Activated CD8-positive, alpha-beta memory T cell treated with anti-CD3 and anti-CD28 coated beads, Interleukin-2, amount 50 U/mL, for 4 hours (primary cell): Measurements from ENCODE around the gene ZSCAN31.
"Not testable (repeated sequence)": the region's sequence is repeated elsewhere in the genome, so short reads cannot be mapped to it uniquely, and the experiment has no call there.

Experiments used
- DNase-seq: peaks from one replicate; pipeline ENCODE4 v3.0.0-alpha.2; 2020

Gene ZSCAN31

DNA sequence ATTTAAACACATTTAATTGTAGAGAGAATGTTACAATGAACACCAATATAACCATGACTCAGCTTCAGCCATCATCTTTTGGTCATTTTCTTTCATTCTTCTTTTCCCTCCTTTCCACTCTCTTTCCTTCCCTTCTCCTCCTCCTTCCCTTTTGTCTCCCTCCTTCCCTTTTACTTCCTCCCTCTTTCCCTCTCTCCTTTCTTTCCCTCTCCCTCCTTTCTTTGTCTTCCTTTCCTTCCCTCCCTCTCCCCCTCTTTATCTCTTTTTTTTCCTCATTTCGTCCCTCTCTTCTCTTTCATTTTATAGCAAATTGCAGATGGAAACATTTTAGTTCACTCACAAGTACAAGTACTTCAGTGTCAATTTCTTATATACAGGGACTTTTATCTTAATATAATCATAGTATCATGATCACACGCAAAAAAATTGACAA is 15.6 kb upstream of the ZSCAN31 start:
- DNase-seq = no peak

DNA sequence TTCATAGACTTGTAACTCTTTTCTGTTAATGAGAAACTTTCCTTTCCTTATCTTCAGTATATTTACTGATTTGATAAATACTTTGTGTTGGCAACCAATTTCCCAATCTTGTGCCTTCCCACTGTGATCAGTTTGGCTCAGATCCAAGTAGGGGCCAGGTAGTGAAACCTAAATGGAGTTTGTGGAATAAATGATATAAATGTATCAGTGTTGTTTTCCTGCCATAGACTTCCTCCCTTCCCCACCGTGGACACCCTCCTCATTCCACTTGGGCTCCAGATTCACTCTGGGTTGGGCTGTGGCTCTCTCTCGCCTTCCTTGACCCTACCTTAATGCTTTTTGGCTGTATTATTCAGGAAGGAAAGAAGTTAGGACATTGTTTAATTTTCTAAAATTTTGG is 15.1 kb upstream of the ZSCAN31 start:
- no peak for DNase-seq

DNA sequence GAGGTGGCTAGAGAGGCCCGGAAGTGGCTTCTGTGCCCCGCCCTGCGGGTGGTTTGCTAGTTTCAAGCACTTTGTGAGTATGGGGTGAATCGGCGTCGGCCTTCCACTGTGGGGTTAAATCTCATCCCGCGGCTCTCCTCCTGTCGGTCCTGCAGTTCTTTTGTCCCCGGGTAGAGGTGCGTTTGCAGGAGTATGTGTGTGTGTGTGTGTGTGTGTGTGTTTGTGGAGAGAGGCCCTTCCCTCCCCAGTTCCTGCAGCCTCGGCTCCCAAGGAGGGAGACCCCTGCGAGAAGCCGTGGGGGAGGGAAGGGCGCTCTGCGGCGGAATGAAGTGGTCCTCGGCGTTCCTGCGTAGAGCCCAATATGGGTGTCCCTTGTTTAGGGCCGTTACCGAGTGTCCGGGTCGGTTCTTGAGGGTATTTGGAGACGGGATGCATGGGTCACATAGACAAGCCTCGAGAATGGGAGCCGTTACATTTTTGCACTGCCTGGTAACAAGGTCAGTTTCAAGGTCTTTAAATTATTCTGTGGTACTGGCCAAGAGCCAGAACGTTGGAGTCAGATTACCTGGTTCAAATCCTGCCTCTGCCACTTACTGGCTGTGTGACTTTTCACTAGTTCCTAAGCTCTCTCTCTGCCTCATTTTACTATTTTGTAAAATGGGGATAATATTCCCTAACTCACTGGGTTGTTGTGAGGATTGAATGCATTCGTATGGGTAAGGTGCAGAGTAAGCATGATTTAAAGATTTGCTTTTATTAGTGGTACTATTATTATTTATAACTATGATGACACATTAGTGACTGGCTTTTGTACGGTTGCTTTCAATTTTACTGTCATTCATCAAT is 14.2 kb upstream of the ZSCAN31 start, which contains the start of gene ZKSCAN3:
ZKSCAN3 (plus strand) TSS at position 56 of the 846 bp plus-strand sequence. CDS start 9,640 bp downstream, outside the sequence.
- DNase-seq = peak; percentile 80

DNA sequence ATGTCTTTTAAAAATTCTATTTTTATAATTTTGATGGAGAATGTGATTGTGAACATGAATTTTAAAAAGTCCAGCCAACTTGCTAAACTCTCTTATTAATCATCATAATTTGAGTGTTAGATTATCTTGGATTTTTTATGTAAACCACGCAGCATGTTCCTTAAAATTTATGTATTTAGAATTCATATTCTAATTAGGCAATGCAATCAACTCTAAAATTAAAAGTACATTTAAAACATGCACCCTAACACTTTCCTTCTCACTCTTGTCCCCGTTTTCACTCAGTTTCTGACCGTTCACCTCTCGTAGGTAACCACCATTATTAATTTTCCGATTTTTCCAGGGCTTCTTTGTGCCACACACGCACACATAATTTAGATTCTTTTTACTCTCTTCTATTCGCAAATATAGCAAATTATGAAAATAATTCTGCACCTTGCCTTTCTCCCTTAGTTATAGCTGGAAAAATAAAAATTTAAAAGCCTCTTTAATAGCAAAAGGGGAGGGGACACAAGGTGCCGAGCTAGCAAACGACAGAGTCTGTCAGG is 13.5 kb upstream of the ZSCAN31 start:
- no peak for DNase-seq

DNA sequence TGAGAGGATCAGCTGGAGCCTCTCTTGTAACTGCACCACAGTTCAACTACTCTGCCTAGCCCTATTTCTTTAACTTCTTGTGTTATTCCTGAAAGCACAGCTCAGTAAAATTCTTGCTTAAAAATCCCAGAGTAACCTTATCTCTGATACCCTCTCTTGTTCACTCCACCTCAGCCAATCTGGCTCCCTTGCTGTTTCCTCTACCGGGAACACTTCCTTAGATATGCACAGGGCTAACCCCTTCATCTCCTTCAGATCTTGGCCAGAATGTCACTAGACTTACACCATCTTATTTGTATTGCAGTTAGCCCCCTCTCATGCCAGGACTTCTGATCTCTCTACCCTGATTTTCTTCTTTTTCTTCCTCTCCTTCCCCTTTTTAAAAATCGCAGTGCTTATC is 11.2 kb upstream of the ZSCAN31 start:
- DNase-seq = no peak

DNA sequence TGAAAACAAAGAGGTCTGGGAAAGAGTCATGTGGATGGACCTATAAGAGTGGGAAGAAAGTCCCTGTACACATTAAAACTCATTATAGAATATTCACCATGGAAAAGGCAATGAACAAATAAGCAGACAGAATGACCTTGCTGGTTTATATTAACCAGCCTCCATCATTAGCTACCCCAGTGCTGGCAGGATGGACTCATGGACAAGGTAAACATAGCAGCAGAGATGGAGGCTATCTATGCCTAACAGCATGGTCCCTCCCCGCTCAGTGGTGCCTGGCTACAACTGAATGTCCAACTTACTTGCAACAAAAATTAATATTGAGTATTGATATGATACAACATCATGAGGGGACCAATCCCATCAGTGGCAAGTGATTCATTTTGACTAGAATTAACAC is 9.3 kb upstream of the ZSCAN31 start:
- DNase-seq = no peak

DNA sequence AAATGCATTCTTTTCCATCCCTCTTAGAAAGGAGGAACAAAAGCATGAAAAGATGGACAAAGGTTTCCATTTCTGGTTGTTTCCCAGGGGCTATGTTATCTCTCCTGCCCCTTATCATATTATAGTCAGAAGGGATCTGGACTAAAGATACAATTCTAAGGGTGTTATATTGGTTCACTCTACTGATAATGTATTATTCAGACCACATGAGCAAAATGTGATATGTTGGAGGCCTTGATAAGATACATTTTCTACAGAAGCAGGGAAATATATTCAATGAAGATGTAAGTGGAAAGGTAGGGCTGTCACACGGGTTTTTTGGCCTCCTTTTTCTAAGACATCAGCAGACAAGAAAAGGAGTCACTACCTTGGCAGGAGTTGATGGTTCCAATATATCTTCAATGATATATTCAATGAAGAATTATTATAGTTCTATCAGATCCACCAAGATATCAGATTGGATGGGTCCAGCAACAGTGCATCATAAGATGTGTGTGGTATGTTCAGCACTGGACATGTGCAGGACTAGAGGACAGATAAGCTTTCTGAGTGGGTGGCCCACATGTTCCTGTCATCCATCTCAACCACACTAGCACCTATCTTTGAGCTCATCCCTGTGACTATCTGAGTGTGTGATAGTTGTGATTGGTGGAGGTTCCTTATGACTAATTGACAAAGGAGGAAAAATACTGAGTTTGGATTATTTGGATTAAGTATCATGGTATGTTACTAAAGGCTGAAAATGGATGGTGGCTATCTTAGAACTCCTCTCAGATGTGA is 8.1 kb upstream of the ZSCAN31 start:
- DNase-seq = no peak

DNA sequence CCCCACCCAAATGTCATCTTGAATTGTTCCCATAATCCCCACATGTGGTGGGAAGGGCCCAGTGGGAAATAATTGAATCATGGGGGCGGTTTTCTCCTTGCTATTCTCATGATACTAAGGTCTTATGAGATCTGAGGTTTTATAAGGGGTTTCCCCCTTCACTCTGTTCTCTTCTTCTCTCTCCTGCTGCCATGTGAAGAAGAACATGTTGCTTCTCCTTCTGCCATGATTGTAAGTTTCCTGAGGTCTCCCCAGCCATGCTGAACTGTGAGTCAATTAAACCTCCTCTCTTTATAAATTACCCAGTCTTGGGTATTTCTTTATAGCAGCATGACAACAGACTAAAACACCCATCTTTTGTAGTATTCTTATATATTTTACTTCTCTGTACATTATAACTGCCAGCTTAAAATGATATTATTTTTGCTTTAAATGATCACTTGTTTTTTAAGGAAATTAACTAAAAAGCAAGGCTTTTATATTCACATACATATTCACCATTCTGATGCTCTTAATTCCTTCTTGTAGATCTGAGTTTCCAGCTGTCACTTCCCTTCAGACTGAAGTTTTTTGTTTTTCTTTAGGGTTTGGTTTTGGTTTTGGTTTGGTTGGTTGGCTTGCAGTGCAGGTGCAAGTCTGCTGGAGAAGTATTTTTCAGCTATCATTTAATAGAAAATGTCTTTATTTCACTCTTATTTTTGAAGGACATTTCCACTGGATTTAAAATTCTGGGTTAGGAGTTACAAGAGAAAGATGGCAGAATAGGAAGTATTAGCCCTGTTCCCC is 4.6 kb upstream of the ZSCAN31 start:
- DNase-seq = no peak

DNA sequence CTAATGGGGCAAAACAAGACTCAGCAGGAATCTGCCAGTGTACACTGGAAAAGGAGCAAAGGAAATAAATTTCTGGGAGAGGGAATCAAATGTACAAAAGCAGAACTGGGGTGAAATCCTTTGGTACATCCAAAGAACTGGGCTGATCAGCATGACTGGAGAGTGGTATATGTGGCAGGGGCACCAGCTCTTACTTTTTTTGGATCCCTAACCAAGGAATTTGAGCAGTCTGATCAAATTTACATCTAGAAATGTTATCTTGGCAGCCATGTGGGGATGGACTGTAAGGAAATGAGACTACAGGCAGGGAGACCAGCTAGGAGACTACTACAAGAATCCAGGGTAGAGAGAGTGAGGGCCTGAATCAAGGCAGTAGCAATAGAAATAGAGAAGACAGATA is 1.2 kb upstream of the ZSCAN31 start:
- no peak for DNase-seq

DNA sequence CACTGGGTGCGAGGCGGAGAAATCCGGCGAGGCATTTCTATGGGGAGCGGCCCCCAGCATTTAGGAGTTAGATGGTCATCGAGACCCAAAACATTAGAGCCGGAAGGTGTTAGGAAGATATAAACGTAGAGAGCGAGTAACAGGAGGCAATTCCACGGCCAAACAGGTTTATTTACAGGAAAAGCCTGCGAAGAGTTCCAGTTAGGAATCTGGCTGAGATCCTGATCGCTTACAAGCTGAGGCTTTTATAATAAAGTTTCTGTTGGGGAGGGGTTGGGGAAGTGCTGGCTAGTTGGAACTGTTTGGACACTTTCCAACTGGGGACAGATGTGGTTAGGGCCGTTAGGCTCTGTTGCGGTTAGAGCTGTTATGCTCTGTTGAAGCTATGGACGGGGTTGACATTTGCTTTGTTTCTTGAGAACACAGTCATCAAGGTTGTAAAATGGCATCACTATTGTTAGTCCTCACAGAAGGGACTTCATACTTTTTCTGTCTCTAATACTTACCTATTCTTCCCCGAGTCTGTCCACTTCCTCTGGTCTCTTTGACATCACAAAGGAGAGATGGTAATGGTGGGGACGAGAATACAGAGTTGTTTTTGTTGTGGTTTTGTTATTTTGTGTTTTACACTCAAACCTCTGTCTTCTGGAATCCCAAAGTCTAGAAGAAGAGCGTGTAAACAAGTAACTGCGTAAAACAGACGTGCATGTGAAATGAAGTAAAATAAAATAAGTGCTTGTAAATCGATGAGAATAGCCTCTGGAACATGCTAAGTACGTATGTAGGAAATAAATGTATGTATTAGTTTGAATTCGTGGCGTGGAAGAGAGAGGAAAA is 554 bp upstream of the ZSCAN31 start:
- no peak for DNase-seq

DNA sequence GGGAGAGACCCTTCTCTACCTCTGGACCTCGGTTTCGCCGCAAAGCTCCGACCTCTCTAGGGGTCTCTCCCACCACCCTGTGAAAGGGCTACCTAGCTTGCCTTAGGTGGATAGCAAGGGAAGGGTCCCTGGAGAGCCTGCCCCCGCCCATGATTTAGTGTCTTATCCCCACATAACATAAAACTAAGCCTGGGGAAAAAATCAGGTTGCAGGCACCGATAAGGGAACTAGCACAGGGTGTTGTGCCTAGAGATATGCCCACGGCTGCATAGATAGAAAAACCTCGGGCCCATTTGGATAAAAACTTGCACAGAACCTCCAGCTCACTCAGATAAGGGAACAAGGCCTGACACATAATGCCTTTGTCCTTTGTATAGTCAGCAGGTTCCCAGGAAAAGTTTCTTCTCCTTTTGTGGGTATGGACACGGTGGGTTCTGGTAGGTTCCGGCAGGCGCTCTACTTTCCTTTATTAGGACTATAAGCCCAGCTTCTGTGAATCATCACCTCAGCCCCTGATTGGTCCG is 846 bp downstream of the ZSCAN31 start:
- DNase-seq = no peak

DNA sequence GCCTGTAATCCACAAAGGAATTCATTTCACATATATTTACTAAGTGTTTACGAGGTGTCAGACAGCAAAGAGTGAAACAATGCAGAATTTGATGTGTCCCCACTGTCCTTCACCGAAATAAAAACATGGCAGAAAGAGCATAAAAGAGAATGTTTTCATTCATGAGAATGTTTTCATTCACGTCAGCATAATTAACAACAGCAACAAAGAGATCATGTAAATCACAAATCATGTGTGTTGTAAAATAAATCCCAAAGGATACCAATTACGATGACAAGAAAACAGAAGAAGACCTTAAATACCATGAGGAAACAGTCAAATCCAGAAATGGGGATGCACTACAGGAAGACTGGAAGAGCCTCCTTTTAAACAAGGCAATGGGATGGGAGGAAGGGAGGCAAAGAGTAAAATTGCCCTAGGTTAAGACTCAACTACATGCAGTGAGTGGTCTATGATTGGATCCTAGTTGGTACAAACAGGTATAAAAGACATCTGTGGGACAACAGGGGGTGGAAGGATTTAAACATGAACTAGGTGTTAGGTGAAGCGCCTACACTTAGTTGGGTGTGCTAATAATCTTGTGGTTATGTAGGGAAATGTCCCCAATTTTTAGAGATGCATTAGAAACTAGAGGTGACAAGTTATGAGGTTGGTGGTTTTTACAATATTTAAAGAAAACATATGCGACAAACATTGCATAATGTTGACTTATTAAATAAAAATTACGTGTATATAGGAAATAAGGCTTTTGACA is 1.5 kb downstream of the ZSCAN31 start:
- DNase-seq = no peak

DNA sequence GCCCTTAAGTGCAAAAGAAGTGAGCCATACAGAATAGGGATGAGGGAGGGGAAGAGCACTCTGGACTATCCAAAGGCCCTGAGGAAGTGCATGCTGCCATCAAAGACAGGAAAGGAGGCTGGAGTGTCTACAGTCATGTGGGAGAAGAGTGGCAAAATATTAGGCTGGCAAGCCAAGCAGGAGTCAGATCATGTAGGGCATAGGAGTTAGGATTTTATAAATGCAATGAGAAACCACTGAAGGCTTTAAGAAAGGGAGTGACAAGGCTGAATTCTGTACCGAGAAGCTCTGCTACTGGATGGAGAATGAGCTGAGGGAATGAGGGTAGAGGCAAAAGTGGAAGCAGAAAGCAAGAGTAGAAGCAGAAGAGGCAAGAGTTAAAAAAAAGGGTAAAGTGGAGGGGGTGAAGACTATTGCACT is 2.3 kb downstream of the ZSCAN31 start:
- no peak for DNase-seq

DNA sequence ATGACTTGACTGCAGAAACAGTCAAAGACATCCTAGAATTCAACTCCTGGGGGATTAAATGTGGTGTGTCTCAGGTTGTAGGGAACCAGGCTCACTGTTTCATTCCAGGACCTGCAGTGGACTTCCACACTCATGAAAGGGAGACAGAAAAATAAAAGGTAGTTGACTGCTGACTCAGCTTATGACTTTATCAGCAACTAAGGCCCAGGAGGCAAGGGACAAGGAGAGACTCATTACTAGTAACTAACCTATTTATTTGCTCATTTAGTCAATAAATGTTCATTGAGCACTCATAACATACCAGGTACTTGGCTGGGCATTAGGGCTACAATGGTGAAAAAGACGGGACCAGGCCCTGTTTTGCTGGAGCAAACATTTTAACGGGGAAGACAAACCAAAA is 2.9 kb downstream of the ZSCAN31 start:
- DNase-seq = no peak

DNA sequence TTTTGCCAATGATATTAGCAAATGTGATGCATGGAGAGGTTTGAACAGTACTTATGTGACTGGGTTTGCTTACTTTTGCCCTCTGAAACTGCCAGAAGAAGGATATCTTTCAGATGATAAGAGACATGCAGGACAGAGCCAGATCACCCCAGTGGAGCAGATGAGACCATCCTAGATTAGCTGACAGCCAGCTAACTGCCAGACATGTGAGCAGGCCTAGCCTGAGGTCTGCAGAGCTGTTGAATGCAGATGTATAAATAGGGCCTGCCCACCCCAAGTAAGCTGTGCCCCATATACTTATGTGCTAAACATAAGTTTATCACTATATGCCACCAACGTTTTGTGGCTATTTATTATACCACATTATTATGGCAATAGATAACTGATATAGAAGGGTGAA is 5.9 kb downstream of the ZSCAN31 start:
- DNase-seq = no peak

DNA sequence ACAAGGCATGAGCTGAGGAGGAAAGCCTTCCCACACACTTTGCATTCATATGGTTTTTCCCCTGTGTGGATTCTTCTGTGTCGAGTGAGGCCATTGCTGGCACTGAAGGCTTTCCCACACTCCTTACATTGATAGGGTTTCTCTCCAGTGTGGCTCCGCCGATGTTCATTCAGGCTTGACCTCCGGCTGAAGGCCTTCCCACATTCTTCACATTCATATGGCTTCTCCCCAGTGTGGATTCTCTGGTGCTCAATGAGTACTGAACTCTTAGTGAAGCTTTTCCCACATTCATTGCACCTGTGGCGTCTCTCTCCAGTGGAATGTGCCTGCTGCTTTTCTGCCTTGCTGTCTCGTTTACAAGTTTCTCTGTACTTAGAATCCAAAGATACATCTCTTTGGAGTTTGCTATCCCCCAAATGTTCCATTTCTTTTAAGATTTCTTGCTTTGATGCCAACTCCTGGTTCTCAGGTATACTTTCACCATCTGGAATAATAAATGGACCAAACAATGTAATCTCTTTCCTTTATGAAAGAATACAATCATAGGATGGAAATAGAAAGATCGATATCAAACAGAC is 9.5 kb downstream of the ZSCAN31 start:
- no peak for DNase-seq

DNA sequence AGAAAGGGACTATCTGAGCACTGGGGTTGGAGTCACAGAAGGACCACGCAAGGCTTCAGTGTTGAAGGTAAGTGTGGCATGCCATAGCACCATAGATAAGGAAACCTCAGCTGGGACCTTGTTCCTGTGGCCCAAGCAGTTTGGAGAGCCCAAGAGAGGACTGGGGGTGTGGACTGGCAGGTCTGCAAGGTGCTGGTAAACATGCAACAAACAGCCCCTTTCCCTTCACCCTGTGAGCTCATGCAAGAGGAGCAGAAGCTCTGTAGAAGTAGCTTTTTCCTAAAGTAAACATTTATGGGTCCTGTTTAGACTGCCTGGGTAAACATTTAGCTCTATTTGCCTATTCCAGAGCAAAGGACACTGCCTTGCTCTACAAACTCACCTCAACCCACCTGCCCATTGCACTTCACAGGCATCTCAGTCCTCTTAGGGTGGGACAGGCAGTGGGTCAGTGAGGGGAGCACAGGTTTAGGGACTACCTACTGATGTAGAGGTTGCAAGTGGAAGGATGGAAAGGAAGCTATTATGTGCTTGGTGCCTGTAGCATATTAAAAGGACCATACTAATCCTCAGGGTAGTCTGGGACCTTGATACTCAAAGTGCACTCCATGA is 12.0 kb downstream of the ZSCAN31 start:
- no peak for DNase-seq

DNA sequence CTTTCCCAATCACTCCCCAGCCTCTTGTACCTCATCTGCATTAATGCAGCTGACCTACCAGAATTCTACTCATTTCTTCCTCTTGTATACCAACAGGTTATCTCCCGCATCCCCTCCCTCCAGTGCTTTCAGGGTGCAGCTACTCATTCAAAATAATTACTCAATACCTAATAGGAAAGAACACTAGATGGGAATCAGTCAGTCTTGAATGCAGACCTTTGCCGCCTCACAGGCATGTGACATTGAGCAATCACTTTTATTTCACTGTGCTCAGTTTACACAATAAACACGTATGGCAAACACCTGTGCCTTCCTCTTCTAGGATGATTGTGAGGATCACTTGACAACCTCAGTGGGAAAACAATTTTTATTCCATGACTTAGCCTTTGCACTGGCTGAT is 13.3 kb downstream of the ZSCAN31 start:
- no peak for DNase-seq

DNA sequence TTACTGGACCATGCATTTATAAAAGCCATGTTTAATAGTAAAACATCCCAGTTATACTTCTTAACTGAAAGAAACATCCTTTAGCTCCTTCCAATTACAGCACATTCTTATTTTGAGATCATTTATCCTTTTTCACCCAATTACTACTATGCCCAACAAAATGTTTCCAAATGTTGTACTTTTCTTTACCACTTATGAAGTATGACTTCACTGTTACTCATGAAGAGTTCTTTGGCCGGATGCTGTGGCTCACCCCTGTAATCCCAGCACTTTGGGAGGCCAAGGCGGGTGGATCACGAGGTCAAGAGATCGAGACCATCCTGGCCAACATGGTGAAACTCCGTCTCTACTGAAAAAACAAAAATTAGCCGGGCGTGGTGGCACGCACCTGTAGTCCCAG is 18.1 kb downstream of the ZSCAN31 start:
- DNase-seq = not testable (repeated sequence)

DNA sequence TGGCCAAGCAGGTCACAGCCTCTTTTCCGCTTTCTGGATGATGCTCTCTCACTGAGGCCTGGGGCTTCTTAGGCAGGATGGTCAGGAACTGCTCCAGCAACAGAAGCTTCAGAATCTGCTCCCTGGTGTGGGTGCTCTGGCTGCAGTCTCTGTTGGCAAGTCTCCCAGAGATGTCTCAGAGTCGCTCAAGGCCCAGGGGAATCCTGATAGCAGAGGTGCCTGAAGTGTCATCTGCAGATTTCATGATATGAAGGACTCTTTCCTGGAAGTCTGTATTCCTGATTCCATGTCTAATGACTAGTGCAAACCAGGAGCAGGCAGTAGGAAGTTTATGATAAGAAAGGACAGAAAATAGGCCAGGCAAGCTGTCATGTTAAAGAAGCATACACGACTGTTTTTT is 20.3 kb downstream of the ZSCAN31 start:
- DNase-seq = no peak
